ENCODE results near the gene BAHCC1. TPM values are rescaled to one million over a fixed set of nuclear protein-coding genes. Genes with fewer than 3 reads are reported as not detected.

The BAHCC1 gene
- total RNA-seq, 1 donor from 2014 or later, result 22.7 TPM

DNA sequence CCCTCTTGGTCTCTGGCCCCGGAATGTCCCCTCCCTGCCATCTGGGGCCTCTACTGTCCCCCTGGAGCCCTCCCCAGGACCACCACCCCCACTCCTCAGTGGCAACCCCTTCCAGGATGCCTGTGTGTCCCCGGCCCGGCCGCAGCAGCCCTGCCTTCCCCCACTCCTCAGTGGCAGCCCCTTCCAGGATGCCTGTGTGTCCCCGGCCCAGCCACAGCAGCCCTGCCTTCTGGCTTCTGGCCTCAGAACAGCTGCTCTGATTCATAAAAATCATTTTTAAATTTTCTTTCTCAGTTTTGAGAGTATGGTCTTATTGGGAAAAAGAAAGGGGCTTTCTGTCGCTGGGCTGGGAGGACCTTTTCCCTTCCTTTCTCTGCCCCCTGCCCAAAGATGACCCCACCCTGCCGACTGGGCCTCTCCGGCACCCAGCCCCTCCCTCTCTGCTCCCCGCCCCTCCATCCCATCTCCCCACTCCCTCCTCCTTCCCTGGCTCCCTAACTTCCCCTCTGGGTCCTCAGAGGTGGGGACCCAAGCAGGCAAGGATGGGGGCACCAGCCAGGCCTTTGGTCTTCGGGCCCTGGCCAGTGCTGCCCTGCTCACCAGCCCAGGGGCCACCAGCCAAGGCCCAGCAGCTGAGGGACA, 40.5 kb downstream of the BAHCC1 start:
- Mint-ChIP-seq H3K4me1 (ENCODE audit: low read depth) (peaks cover 26% of the 10 kb centered on the region), H3K9me3 (ENCODE audit: low read depth) (no peaks in the 10 kb centered on the region), H3K4me3 (ENCODE audit: unreplicated experiment) (no peak overlapping the region), H3K27me3 (ENCODE audit: low read depth) (no peaks in the 10 kb centered on the region), H3K36me3 (ENCODE audit: low read depth) (no peaks in the 10 kb centered on the region), H3K27ac (ENCODE audit: unreplicated experiment) (no peak overlapping the region)
- TF ChIP-seq, protein P1, sequence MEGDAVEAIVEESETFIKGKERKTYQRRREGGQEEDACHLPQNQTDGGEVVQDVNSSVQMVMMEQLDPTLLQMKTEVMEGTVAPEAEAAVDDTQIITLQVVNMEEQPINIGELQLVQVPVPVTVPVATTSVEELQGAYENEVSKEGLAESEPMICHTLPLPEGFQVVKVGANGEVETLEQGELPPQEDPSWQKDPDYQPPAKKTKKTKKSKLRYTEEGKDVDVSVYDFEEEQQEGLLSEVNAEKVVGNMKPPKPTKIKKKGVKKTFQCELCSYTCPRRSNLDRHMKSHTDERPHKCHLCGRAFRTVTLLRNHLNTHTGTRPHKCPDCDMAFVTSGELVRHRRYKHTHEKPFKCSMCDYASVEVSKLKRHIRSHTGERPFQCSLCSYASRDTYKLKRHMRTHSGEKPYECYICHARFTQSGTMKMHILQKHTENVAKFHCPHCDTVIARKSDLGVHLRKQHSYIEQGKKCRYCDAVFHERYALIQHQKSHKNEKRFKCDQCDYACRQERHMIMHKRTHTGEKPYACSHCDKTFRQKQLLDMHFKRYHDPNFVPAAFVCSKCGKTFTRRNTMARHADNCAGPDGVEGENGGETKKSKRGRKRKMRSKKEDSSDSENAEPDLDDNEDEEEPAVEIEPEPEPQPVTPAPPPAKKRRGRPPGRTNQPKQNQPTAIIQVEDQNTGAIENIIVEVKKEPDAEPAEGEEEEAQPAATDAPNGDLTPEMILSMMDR (IDR thresholded peaks at IDR 0.05), result no peak
- DNase-seq (ENCODE audit: low spot score), result no peak

DNA sequence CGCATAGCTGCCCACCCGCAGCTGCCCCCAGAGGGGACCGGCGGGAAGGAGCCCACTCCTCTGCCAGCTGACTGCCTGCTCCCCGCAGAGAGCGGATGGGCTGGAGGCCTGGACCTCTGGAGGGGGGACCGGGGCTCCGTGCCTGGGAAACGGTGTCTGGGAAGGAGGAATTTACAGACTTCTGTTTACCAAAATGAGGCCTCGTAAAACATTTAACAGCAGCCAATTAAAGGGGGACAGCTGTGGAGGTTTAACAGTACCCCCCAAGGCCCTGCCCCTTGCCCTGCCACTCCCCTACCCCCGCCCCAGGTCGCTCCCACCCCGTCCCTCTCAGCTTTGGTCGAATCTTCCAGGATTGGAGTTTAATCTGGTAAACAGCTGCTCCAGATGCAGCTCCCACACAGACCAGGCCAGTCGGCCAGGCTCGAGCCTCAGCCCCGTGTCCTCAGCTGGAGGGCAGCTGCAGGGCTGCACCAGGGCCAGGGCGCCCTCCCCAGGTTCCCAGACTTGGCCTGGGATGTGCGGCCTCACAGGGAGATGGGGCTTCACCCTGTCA, 41.1 kb downstream of the BAHCC1 start:
- no peaks in the 10 kb centered on the region for H3K9me3 Mint-ChIP-seq (ENCODE audit: low read depth)
- H3K36me3 Mint-ChIP-seq (ENCODE audit: low read depth), result no peaks in the 10 kb centered on the region
- peaks cover 26% of the 10 kb centered on the region for H3K4me1 Mint-ChIP-seq (ENCODE audit: low read depth)
- no peaks in the 10 kb centered on the region for H3K27me3 Mint-ChIP-seq (ENCODE audit: low read depth)
- H3K27ac Mint-ChIP-seq (ENCODE audit: unreplicated experiment), result no peak overlapping the region
- DNase-seq (ENCODE audit: low spot score), result no peak
- no peak overlapping the region for H3K4me3 Mint-ChIP-seq (ENCODE audit: unreplicated experiment)
- TF ChIP-seq, protein P1 (IDR thresholded peaks at IDR 0.05), result no peak

DNA sequence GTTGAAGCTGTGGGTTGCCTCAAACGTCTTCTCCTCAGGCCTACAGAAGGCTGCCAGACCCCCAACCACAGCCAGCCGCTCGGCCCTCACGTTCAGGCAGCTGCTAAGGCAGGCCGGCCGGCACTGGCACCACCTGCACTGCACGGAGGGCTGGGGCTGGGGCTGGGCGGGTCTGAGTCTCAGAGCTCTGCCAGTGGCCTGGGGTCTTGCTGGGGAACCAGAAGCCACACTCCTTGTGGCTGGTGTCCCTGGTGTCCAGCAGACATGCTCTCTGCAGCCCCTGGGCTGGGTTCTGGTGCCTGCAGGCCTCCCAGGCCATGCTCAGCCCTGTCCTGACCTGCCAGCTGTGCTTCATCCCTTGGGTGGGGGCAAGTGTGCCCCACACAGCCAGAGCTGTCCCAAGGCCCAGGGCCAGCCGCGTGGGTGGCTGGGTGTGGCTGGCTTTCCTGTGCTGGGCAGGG, 42.0 kb downstream of the BAHCC1 start:
- Mint-ChIP-seq H3K4me3 (ENCODE audit: unreplicated experiment) (no peak overlapping the region), H3K36me3 (ENCODE audit: low read depth) (no peaks in the 10 kb centered on the region), H3K27me3 (ENCODE audit: low read depth) (no peaks in the 10 kb centered on the region), H3K27ac (ENCODE audit: unreplicated experiment) (no peak overlapping the region), H3K4me1 (ENCODE audit: low read depth) (peaks cover 24% of the 10 kb centered on the region), H3K9me3 (ENCODE audit: low read depth) (no peaks in the 10 kb centered on the region)
- no peak for DNase-seq (ENCODE audit: low spot score)
- TF ChIP-seq, protein P1 (IDR thresholded peaks at IDR 0.05), result no peak

DNA sequence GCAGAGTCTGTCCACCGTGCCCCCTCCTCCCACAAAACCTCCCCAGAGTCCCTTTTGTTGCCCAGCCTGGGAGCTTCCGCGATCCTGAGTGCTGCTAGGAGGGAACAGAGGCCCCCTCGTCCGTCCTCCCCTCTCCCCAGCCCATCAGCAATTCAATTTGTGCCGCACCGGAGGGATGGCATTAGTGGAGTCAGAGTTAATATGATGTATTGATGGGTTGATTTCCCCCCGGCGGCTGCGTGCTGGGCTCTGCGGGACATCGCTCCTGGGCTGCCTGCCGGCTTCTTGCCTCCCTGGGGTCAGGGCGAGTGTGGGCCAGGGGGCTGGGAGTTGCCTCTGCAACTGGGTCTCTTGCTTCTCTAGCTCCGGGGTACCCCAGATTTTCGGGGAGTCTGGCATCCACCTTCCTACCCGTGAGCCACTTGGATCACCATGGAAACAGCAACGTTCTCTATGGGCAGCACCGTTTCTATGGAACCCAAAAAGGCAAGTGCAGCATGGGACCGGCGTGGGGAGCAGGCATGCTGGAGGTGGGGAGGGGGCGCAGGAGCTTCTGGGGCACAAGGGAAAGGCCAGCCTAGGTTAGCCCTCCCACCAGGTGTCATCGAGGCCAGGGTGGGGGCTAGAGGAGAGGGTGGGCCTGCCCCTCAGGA, 42.9 kb downstream of the BAHCC1 start:
- no peaks in the 10 kb centered on the region for H3K9me3 Mint-ChIP-seq (ENCODE audit: low read depth)
- TF ChIP-seq, protein P1 (IDR thresholded peaks at IDR 0.05), result no peak
- no peak overlapping the region for H3K4me3 Mint-ChIP-seq (ENCODE audit: unreplicated experiment)
- no peaks in the 10 kb centered on the region for H3K36me3 Mint-ChIP-seq (ENCODE audit: low read depth)
- H3K27ac Mint-ChIP-seq (ENCODE audit: unreplicated experiment), result no peak overlapping the region
- peaks cover 24% of the 10 kb centered on the region for H3K4me1 Mint-ChIP-seq (ENCODE audit: low read depth)
- no peak for DNase-seq (ENCODE audit: low spot score)
- H3K27me3 Mint-ChIP-seq (ENCODE audit: low read depth), result no peaks in the 10 kb centered on the region

DNA sequence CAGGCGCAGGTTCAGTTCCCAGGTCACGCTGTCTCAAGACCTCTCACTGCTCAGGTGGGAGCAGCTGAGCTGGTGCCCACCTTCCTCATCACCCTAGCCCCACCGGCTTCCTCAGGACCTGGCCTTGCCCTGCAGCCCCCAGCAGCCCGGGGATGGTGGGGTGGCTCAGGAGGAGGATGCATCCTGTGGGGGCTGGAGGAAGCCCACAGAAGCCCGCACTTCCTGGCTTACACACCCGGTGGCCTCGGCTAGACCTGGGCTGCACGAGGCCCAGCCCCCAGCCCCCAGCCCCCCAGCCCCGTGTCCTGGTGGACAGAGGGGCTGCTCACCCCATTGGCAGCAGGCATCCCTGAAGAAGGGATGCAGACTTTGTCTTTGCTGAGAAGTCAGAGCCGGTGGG, 43.4 kb downstream of the BAHCC1 start:
- Mint-ChIP-seq H3K27ac (ENCODE audit: unreplicated experiment) (no peak overlapping the region), H3K4me1 (ENCODE audit: low read depth) (peaks cover 21% of the 10 kb centered on the region), H3K4me3 (ENCODE audit: unreplicated experiment) (no peak overlapping the region), H3K36me3 (ENCODE audit: low read depth) (no peaks in the 10 kb centered on the region), H3K9me3 (ENCODE audit: low read depth) (no peaks in the 10 kb centered on the region), H3K27me3 (ENCODE audit: low read depth) (no peaks in the 10 kb centered on the region)
- TF ChIP-seq, protein P1 (IDR thresholded peaks at IDR 0.05), result no peak
- DNase-seq (ENCODE audit: low spot score), result no peak

Measured in chondrocyte (in vitro differentiated cells).